H1 (cell line): Measurements from ENCODE around the gene GALNT17. TPM values are rescaled to one million over a fixed set of nuclear protein-coding genes. Genes with fewer than 3 reads are reported as not detected.

Experiments
- polyA plus RNA-seq, 7 experiments: library from polyadenylated mRNA; depleted of rRNA in 3 of 7; stranded (reverse) in 5 of 7; unstranded in 2 of 7; fragments of >200 nt in 5 of 7; fragments of 200-250 nt in 2 of 7; gene quantifications; 1 replicate in 5 of 7; 2 replicates in 1 of 7; 4 replicates in 1 of 7; pipeline versions ENCODE4 v1.2.1 to v1.2.3, GENCODE V29; 2011 to 2013; ENCODE audit warnings: missing spikeins in 2 of 7, mixed read lengths in 2 of 7
- total RNA-seq: library from RNA; stranded (reverse); fragmentation: NEBNext Ultra II Directional; extraction: Animal tissue kit (Norgen Biotek cat#: 25700); gene quantifications from 2 replicates; pipeline ENCODE4 v1.2.1, GENCODE V29; 2021
- TF ChIP-seq, protein P1 (sequence below): fragments of 300-600 bp; sonication (generic); IDR thresholded peaks from 2 replicates; pipeline ENCODE4 v1.7.1; 2012; ENCODE audit warnings: low read length, moderate library complexity, mild to moderate bottlenecking, inconsistent platforms; ENCODE audit not compliant: insufficient replicate concordance

The GALNT17 gene
- total and polyA plus RNA-seq, 2 of the 8 experiments (the other 6 are each of a cell fraction or from before 2014, with no cell fraction given), result 37.7 to 47.0 TPM

DNA sequence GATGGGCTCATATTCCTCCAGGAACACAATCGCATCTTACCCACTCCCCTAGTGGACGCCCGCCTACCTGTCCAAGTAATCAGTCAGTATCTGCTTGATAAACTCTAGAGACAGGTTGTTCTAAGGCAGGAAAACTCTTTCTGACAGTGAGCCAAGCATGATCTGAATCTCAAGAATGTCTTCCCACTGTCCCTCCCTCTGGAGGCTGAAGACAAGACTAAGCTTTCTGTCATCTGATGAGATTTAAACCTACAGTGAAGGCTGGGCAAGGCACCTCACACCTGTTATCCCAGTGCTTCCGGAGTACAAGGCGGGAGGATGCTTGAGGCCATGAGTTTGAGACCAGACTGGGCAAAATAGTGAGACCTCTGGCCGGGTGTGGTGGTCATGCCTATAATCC, 586.6 kb downstream of the GALNT17 start (continued):
- TF ChIP-seq, protein P1, sequence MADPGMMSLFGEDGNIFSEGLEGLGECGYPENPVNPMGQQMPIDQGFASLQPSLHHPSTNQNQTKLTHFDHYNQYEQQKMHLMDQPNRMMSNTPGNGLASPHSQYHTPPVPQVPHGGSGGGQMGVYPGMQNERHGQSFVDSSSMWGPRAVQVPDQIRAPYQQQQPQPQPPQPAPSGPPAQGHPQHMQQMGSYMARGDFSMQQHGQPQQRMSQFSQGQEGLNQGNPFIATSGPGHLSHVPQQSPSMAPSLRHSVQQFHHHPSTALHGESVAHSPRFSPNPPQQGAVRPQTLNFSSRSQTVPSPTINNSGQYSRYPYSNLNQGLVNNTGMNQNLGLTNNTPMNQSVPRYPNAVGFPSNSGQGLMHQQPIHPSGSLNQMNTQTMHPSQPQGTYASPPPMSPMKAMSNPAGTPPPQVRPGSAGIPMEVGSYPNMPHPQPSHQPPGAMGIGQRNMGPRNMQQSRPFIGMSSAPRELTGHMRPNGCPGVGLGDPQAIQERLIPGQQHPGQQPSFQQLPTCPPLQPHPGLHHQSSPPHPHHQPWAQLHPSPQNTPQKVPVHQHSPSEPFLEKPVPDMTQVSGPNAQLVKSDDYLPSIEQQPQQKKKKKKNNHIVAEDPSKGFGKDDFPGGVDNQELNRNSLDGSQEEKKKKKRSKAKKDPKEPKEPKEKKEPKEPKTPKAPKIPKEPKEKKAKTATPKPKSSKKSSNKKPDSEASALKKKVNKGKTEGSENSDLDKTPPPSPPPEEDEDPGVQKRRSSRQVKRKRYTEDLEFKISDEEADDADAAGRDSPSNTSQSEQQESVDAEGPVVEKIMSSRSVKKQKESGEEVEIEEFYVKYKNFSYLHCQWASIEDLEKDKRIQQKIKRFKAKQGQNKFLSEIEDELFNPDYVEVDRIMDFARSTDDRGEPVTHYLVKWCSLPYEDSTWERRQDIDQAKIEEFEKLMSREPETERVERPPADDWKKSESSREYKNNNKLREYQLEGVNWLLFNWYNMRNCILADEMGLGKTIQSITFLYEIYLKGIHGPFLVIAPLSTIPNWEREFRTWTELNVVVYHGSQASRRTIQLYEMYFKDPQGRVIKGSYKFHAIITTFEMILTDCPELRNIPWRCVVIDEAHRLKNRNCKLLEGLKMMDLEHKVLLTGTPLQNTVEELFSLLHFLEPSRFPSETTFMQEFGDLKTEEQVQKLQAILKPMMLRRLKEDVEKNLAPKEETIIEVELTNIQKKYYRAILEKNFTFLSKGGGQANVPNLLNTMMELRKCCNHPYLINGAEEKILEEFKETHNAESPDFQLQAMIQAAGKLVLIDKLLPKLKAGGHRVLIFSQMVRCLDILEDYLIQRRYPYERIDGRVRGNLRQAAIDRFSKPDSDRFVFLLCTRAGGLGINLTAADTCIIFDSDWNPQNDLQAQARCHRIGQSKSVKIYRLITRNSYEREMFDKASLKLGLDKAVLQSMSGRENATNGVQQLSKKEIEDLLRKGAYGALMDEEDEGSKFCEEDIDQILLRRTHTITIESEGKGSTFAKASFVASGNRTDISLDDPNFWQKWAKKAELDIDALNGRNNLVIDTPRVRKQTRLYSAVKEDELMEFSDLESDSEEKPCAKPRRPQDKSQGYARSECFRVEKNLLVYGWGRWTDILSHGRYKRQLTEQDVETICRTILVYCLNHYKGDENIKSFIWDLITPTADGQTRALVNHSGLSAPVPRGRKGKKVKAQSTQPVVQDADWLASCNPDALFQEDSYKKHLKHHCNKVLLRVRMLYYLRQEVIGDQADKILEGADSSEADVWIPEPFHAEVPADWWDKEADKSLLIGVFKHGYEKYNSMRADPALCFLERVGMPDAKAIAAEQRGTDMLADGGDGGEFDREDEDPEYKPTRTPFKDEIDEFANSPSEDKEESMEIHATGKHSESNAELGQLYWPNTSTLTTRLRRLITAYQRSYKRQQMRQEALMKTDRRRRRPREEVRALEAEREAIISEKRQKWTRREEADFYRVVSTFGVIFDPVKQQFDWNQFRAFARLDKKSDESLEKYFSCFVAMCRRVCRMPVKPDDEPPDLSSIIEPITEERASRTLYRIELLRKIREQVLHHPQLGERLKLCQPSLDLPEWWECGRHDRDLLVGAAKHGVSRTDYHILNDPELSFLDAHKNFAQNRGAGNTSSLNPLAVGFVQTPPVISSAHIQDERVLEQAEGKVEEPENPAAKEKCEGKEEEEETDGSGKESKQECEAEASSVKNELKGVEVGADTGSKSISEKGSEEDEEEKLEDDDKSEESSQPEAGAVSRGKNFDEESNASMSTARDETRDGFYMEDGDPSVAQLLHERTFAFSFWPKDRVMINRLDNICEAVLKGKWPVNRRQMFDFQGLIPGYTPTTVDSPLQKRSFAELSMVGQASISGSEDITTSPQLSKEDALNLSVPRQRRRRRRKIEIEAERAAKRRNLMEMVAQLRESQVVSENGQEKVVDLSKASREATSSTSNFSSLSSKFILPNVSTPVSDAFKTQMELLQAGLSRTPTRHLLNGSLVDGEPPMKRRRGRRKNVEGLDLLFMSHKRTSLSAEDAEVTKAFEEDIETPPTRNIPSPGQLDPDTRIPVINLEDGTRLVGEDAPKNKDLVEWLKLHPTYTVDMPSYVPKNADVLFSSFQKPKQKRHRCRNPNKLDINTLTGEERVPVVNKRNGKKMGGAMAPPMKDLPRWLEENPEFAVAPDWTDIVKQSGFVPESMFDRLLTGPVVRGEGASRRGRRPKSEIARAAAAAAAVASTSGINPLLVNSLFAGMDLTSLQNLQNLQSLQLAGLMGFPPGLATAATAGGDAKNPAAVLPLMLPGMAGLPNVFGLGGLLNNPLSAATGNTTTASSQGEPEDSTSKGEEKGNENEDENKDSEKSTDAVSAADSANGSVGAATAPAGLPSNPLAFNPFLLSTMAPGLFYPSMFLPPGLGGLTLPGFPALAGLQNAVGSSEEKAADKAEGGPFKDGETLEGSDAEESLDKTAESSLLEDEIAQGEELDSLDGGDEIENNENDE, result no peak
